GM12872 (cell line): Measurements from ENCODE around the gene SERTAD2.

Experiments
- CTCF ChIP-seq: IDR thresholded peaks from 3 replicates; pipeline ENCODE4 v1.5.1; 2011; ENCODE audit warnings: low read depth, mild to moderate bottlenecking, low read length, moderate library complexity; ENCODE audit not compliant: insufficient read depth

The SERTAD2 gene

DNA sequence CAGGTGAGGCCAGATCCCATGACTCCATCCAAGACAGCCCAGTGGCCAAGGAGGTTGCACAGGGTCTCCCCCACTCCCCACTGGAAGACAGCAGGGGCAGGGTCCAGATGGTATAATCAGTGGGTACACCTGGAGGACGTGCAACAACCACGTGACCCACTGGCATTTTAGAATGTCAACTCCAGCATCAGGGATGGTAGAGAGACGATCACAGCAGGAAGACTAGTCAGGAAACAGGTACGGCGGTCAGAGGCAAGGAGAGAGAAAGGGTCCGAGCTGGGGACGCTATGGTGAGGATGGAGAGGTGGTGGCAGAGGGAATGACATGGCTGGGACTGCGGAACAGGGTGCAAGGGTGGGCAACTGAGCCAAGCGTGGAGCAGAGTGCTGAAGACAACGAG lies 23.0 kb downstream of the SERTAD2 start:
- TF ChIP-seq CTCF: no peak

GRCh38 chr2:64629875-64630274 lies 23.8 kb downstream of the SERTAD2 start:
- no peak for TF ChIP-seq CTCF

GRCh38 chr2:64629329-64629781 lies 24.4 kb downstream of the SERTAD2 start:
- TF ChIP-seq CTCF: no peak

DNA sequence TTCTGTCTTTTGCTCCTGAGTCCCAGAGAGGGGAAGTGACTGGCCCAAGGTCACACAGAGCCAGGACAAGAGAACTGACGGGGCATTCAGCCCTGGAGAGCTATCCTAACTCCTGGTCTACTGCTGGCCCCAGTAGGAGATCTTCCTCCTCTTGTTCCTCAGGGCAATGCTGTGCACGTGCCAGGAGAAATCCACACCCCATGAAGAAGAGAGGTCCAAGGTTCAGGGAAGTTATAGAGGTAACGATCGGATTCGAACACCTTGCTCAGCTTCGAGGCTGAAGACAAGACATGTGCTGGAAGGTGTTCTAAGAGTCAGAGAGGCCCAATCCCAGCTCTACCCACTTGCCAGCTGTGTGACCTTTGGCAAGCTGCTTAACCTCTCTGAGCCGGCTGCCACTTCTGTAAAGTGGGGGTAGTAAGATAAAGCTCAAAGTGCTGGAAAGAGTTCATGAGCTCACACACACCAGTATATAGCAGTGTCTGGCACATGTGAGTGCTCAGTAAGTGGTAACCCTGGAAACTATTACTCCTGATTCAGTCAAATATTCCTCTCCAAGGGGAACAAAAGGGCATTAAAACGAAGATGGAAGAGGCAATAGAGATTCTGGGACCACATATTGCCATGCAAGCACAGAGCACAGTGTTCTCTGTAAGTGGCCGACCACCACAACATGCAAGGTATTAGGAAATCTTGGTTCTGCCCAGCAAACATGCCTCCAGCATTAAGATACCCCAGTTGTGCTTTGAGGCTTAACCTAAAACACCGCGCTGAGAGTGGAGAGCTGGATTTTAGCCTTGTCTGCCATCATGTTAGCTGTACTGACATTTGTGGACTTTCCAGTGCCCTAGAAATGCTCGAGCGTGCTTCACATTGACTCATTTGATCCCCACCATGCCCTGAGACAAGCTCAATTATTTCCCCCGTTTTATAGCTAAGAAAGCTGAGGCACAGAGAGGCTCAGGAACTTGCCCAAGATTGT lies 25.6 kb downstream of the SERTAD2 start:
- TF ChIP-seq CTCF: no peak

DNA sequence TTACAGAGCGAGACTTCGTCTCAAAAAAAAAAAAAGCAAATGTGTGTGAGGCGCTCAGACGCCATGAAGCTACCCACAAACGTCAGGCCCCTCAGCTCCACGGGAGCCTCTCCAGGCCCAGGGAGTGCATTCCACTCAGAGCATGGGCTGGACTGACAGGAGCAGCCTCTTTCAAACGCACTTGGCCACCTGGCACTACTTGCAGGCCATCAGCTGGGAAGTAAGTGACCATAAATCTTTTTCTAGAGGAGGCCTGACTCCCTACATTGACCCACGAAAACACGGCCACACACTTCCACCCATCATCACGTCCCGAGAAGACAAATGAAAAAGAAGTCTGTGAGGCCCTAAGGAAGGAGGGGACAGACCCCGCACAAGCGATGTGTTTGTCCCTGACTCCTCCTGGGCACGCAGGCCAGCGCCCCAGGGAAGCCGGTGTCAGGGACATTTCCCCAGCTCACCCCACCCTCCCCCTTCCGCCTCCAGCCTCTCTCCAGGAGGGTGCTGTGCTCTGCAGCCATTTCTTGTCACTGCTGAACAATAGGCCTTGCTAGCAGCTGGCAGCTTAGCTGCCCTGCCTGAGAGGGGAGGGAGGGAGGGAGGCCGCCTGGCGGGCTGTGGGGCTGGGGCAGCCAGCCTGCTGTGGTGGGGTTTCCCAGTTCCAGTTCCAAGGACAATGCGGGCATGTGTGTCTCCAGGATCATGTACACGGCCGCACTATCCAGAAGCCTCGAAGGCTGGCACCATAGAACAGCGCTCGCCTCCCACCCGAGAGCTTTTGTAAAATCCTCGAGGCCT lies 26.6 kb downstream of the SERTAD2 start:
- no peak for TF ChIP-seq CTCF

DNA sequence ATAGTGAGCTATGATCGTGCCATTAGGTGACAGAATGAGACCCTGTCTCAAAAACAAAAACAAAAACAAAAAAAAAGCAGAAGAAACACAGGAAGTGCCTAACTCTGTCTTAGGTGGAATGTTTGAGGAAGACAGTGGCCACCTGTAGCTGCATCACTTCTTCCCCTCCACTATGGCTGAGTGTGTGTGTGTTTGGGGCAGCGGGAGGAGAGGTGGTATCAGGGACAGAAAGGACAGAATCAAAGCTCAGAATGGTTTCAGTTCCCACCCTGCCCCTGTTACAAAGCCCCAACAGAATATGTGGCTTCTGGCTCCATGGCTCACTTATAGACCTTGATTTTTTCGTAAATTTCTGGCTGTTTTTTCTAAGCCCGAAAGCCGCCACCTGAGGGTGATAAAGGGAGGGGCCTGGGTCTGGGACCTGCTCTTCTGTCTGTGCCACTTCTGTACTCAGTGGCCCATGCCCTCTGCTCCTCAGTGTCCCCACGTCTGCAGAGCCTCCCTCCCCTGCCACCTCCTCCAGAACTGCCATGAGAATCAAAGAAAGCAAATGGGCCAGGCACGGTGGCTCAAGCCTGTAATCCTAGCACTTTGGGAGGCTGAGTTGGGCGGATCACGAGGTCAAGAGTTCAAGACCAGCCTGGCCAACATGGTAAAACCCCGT lies 27.4 kb downstream of the SERTAD2 start:
- TF ChIP-seq CTCF: no peak
